HG03045 (cell line): ENCODE data around the gene CHRNA1.

Source experiments
- ATAC-seq: cut with Tn5 transposase; IDR thresholded peaks from one replicate; pipeline ENCODE4 v1.9.1; 2021; ENCODE audit warnings: mild to moderate bottlenecking, moderate library complexity; ENCODE audit not compliant: unreplicated experiment

CHRNA1 gene

GRCh38 chr2:174762464-174762863 is 1.8 kb downstream of the CHRNA1 start:
- ATAC-seq = no peak

DNA sequence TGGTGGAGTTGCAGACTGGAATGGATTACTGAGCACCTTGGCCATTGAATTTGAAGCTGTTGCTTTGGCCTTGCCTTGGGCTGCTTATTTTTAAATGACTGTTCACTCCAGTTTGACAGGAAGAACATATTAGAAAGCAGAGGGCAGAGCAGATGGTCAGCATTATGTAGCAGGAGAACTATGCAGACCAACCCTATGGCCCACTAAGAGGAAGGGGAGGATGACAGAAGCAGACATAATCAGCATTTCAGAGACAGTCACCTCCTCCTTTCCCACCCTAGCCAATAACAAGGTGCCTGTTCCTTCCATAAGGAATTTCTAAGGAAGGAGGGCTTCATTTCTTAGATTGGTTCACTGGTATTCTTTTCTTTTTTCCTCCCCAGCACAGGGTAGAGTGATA is 2.4 kb downstream of the CHRNA1 start:
- ATAC-seq = no peak

GRCh38 chr2:174760845-174761473 is 3.3 kb downstream of the CHRNA1 start:
- ATAC-seq = no peak

DNA sequence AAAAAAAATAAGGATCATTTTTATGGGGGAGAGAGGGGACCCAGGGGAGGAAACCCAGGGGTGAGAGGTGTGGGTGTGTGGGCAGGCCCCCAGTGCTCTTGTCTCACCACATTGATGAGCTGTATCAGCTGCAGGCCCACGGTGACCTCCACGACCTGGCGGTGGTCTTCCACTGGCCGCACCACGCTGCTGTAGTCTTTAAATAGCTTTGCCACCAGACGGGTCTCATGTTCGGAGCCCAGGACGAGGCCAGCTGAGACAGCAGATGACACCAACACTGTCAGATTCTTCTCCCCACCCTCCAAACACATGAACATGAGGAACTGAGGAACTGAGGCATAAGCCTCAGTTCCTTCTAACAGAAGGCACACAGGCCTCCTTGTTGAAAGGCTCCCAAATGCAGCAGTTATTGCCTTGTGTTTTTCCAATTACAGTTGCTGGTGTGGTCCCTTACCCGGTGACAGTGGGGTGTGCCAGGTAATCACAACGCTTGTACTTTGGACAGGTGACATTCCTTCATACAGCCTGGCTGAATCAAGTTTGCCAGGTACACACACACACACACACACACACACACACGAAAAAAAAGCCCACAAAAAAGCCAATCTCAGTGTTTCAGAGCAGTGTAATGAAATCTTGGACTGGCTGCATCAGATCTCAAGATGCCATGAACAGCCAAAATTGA is 4.7 kb downstream of the CHRNA1 start:
- ATAC-seq = no peak

DNA sequence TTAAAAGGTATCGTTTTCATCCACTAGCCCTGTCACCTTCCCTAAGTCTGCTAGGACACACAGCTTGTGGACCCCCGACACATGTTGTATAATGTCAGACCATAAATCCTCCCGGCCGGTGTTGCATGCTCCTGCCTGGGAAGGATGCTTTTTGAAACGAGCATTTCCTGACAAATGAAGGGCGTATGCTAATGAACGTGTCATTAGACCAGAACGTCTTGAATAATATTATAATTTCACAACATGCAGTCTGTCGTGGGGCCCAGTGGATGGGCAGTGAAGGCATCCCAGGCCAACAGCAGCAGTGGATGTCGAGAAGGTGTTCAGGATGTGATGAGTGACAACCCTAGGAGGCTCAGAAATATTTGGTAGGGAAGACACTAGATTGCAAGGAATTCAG is 7.5 kb downstream of the CHRNA1 start:
- ATAC-seq = no peak

- no peak for ATAC-seq
Observed at GRCh38 chr2:174753038-174753633, 11.1 kb downstream of the CHRNA1 start.

DNA sequence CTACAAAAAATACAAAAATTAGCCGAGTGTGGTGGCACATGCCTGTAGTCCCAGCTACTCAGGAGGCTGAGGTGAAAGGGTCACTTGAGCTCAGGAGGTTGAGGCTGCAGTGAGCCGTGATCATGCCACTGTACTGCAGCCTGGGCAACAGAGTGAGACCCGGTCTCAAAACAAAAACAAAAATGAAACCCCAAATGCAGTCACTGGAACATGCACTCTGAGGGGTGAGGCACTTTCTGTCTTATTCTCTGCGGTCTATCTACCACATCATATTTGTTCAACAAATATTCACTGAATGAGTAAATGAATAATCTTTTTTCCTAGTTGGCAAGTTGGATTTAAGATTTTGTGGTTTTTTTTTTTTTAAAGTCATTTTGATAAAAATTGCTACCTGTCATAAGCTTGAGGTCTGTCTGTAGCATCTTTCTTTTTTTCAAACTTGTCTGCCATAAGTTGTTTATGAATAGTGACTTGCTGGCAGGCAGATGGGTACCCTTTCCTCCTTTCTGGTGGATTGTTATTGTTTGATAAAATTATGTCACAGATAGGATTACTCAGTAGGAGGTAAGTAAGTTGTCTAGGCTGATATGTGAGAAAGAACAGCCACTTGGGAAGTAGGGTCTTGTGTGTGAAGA is 11.8 kb downstream of the CHRNA1 start:
- ATAC-seq = peak; percentile 91

DNA sequence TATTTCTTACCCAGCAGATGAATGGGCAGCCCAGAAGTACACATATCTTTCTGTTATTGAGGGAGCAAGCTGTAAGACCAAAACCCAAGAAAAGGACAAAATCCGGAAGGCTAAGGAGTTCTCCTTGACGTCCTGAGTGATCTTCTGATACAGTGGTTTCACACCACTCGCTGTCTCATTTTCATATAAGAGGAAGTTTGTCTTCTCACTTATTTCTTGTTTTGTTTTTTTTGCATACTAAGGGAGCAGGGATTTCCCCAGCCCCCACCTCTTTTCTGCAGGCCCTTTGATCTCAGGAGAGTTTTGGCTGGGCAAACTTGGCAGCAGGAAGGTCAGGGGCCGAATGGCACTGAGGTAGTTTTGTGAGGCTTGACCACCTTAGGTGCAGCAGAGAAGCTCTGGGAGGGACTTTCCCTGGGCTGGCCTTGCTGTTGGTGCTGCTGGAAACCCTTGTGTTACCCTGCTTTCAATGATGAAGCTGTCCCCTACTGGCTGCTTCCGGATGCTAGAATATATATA is 13.3 kb downstream of the CHRNA1 start:
- ATAC-seq = peak; percentile 38

GRCh38 chr2:174749793-174750192 is 14.5 kb downstream of the CHRNA1 start:
- no peak for ATAC-seq

DNA sequence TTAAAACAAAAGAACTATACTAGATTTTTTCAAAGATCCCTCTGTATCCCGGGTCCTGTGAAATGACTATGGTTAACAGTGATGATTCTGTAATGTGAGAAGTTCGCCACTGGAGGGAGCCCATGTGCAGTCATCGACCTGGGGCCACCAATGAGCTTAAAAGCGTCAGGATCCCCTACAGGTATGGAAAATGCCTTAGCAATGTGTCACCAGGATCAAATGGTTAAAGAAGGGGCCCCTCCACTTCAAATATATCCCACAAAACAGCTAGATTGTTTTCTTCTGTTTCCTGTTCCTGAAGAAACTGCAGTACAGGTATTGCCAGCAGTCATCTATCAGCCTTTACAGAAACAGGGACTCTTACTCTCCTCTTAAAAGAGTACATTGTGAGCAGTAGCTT is 15.3 kb downstream of the CHRNA1 start:
- ATAC-seq = peak; percentile 36

DNA sequence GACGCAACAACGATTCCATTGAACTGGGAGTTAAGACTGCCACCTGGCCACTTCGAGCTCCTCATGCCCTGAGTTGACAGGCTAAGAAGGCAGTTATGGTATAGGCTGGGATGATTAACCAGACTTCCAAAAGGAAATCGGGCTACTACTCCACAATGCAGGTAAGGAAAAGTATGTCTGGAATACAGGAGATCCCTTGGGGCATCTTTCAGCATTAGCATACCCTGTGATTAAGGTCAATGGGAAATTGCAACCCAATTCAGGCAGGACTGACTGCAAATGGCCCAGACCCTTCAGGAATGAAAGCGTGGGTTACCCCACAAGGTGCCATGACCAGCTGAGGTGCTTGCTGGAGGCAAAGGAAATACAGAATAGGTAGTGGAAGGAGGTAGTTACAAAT is 19.1 kb downstream of the CHRNA1 start:
- ATAC-seq = no peak

DNA sequence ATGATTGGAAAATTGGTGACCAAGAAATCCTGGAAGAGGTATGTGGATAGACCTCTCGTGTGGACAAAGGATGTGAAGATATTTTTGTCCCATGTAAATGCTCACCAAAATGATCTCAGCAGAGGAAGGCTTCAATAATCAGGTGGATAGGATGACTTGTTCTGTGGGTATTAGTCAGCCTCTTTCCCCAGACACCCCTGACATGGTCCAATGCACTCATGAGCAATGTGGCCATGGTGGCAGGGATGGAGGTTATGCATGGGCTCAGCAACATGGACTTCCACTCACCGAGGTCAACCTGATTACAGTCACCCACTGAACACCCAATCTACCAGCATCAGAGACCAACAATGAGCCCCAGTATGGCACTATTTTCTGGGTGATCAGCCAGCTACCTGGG is 20.2 kb downstream of the CHRNA1 start:
- no peak for ATAC-seq

GRCh38 chr2:174740721-174741120 is 23.6 kb downstream of the CHRNA1 start:
- ATAC-seq = no peak

GRCh38 chr2:174738841-174739240 is 25.4 kb downstream of the CHRNA1 start:
- no peak for ATAC-seq

DNA sequence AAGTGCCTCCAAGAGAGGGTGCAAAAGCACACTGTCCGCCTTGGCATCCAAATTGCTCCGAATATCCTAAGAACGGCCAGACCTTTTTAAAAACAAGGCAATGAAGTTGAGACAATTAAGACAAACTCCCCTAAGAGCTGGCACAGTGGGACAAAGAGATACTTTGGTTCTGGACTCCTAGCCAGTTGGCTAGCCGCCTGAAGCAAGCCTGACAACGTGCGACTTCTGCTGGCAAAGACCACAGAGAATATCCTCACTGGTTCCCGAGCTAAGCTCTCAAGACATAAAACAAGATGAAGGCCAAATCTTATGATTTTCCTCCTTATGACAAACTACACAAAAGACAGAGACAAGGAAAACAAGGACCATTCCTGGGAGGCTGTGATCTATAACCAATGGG is 32.7 kb downstream of the CHRNA1 start:
- no peak for ATAC-seq

DNA sequence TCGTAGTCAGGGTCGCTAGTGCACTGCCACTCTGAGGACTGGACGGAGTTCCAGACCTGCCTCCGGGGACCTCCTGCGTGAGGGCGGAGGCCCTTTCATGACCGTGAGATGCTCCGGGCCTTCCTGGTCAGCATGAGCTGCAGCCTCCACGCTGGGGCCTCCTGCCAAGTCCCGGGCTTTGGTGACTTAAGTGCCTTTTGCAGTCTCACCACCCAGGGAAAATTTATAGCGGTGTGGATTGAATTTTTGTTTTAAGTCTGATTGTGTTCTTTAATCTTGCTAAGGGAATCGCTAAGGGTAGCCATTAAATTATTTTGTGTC is 33.6 kb downstream of the CHRNA1 start:
- no peak for ATAC-seq

- ATAC-seq = no peak
Observed at GRCh38 chr2:174729797-174730697, 34.2 kb downstream of the CHRNA1 start.

GRCh38 chr2:174728096-174728495 is 36.2 kb downstream of the CHRNA1 start:
- ATAC-seq = no peak

DNA sequence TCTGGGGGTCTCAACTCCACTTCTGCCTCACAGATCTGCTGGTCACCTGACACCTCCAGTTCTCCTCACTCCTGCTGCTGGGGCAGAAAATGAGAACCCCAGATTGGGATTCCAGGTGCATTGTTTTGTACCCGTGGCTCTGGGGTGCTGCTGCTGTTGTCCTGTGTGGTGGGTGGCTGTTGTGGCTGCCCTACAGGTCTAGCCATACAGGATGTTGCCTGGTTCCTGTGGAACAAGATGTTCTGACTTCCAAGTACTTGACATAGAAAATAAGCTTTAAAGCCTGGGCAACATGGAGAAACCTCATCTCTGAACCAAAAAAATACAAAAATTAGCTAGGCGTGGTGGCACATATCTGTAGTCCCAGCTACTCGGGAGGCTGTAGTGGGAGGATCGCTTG is 38.1 kb downstream of the CHRNA1 start:
- ATAC-seq = no peak

GRCh38 chr2:174722942-174723592 is 41.2 kb downstream of the CHRNA1 start:
- no peak for ATAC-seq
